HG03575 (cell line): Measurements from ENCODE around the gene PPP1CC.
"Not testable (repeated sequence)": the region's sequence is repeated elsewhere in the genome, so short reads cannot be mapped to it uniquely, and the experiment has no call there.

Source experiments
- ATAC-seq: cut with Tn5 transposase; IDR thresholded peaks from one replicate; pipeline ENCODE4 v1.9.1; 2021; ENCODE audit not compliant: unreplicated experiment, insufficient number of reproducible peaks, low FRiP score; ENCODE audit errors: extremely low read depth

PPP1CC gene

GRCh38 chr12:110742718-110743570 lies at the start of gene PPP1CC:
Gene PPP1CC (minus strand): TSS chr12:110742891. CDS start chr12:110742707, 184 bp downstream.
- ATAC-seq, result no peak

DNA sequence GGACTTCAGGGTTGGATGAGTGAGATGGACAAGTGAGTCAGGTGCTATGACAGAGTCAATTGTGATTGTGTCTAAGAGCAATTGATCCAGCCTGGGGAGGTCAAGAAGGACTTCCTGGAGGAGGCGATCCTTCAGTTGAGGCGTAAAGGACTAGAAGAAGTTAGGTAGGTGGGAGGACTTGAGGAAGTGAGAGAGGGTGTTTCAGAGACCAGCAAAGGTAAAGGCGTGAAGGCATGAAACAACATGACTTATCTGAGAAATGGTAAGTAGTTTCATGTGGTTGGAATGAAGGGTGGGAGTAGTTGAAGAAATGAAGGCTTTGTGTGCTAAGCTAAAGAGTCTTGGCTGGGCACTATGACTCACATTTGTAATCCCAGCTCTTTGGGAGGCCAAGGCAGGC lies 48.9 kb upstream of the PPP1CC start:
- ATAC-seq, result no peak

DNA sequence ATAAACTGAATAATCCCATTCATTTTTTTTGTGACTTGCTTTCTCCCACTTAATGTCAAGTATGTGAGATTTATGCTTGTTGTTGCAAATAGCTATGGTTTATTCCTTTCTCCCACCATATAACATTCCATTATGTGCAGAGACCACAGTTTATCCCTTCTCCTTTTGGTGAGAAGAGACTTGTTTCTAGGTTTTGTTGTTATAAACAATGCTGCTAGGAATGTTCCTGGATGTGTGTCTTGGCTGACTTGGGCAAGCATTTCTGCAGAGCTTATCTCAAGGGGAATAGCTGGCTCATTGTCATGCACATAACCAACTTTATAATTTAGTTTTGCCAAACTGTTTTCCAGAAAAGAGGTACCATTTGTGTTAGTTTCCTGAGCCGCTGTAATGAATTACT lies 47.6 kb upstream of the PPP1CC start:
- no peak for ATAC-seq

GRCh38 chr12:110786012-110786411 lies 43.3 kb upstream of the PPP1CC start:
- ATAC-seq, result no peak

DNA sequence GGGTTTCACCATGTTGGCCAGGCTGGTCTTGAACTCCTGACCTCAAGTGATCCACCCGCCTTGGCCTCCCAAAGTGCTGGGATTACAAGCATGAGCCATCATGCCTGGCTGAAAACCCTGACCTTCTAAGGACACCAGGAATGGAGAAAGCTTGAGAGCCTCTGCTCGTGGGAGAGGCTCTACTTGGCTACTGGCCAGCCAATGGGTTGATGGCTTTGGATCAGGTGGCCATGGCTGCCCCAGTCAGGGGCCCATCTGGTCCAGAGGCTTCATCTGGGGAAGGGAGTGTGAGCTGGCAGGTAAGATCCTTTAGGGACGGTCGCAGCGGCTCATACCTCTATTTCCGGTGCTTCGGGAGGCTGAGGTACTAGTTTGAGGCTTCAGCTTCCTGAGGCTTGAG lies 42.5 kb upstream of the PPP1CC start:
- ATAC-seq, result no peak

- ATAC-seq, result no peak
These were observed 40.2 kb upstream of the PPP1CC start for GRCh38 chr12:110782922-110783321.

- no peak for ATAC-seq
These were observed 39.4 kb upstream of the PPP1CC start for GRCh38 chr12:110782094-110782493.

GRCh38 chr12:110780448-110780847 lies 37.8 kb upstream of the PPP1CC start:
- no peak for ATAC-seq

DNA sequence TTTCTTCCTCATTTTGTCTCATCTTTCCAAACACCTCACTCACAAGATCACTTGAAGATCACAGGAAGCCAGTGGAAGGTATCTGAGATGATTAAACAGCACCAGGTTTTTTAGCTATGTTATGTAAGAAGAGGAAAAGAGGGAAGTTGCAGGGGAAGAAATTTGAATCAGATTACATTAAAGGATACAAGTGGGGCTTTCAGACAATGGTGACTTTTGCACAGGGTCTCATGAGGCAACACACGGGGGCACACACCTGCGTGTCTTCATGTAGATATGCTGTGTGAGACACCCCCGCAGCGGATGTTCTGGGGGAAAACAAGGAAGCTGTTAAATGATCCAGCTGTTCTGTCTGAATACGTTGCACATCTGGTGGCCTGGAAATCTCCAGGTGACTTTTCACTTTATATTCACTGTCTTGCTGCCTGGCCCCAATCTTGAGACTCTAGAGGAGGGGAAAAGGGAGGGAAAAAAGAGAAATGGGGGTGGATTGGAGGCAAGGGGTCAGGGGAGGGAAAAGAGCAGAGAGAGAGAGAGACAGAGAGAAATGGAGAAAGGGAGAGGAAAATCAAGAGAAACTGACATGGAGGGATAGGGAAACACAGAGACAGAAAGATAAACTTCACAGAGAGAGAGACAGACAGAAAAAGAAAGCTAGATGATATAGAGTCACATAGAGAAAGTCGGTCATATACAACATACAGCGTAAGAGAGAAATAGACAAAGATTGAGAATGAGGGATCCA lies 36.3 kb upstream of the PPP1CC start:
- ATAC-seq, result no peak

DNA sequence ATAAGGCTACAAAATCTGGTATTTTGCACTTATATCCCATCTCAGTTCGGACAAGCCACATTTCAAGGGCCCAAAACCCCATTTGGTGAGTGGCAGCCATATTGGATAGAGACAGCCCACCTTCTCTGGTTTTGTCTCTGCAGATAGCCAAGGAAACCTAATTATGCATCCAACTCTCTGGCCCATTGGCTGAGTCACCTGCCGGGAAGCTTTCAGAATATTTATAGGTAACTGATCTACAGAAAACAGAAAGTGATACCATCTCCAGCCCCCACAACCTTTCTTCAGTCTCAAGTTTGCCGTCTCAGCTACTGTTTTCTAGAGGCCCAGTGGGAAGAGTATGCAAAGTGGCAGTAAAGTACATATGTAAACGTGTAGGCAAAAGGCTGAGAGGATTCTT lies 33.7 kb upstream of the PPP1CC start:
- peak; percentile 77 for ATAC-seq

DNA sequence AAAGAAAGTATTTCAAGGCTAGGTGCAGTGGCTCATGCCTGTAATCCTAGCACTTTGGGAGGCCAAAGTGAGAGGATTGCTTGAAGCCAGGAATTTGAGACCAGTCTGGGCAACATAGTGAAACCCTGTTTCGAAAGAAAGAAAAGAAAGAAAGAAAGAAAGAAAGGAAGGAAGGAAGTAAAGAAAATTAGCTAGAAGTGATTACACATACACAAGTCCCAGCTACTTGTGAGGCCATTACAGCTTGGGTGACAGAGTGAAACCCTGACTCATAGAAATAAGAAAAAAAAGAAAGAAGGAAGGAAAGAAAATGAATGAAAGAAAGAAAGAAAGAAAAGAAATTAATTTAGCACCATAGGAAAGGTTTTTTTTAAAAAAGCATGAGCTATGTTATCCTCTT lies 33.3 kb upstream of the PPP1CC start:
- no peak for ATAC-seq

GRCh38 chr12:110774824-110775223 lies 32.1 kb upstream of the PPP1CC start:
- no peak for ATAC-seq

DNA sequence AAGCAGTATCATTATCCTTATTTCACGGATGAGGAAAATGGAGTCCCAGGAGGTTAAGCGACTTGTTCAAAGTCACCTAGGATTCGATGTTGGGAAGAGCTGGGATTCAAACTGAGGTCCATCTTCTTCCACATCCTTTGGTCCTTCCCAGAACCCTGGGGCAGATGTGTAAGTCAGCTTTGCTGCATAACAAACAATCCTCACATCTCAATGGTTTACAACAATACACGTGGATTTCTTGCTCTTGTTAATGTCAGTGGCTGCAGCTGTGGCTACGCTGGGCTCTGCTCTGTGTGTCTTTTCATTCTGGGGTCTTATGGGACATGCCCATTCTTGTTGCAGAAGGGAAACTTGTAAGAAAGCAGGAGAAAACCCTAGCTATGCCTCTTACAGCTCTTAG lies 26.3 kb upstream of the PPP1CC start:
- ATAC-seq, result no peak

DNA sequence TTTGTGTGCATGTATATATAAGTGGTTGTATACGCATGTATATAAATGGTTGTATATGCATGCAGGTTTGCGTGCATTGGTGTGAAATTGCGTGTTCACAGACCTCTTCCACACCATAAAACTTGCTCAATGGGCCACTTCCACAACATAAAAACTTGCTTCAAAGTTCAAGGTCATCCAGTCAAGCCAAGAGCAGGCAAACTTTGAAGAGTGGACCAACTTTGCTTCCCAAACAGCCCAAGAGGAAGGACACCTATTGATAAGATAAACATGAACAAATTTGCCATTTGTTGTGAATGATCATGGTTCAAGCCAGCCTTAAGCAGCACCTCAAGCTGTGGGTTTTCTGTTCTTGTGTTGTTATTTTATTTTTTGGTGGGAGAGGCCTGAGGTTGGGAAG lies 25.2 kb upstream of the PPP1CC start:
- no peak for ATAC-seq

- no peak for ATAC-seq
These were observed 23.8 kb upstream of the PPP1CC start for GRCh38 chr12:110766311-110767154.

- ATAC-seq, result not testable (repeated sequence)
These were observed 22.9 kb upstream of the PPP1CC start for GRCh38 chr12:110765572-110765971.

DNA sequence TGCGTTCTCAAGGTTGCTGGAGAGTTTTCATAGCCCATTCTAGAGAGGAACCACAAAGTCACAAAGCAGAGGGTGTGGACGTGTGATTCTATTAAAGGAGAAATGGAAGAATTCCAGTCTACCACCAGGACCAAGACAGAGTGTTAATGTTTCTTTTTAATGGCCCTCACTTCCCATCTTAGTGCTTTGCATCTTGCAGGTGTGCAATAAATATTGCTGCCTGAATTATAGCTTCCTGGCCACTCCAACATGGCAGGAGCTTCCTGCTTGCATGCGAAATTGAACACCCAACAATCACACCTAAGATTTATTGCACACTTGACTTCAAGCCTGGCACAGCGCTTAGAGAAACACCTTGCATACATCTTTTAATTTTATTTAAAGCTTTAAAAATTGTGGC lies 22.4 kb upstream of the PPP1CC start:
- no peak for ATAC-seq

DNA sequence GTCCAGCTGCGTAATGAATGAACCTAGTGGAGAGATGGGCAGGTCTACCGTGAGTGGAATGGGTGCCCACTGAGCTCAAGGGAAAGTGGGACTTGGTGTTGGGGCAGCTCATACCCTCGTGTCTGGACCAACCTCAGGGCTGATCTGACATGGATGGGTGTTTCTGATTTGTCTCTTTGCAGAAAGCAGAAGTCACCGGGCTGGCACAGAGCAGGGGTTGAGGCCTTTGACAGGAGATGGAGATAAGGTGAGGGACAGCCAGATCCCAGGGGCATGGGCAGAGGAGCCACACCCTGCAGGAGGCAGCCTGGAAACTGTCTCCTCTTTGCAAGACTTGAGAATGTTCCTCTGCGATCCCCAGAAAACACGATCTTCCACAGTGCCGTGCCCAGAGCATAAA lies 20.9 kb upstream of the PPP1CC start:
- no peak for ATAC-seq

DNA sequence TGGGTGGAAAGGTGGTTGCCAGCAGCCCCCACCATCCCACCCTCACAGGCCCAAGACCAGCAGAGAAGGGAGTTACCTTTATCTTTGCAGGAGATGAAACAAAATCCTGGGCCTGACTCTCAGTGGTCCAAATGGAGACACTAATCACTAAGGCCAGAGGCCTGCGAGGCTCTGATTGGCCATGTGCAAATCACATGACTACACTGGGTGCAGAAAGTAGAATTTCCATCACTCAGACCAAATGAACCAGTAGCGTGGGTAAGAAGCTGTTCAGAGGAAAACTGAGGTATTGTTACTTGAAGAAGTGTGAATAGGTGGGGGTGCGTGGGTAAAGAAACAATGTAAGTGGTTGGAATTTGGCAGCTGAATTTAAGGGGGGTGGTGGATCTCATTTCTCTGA lies 20.2 kb upstream of the PPP1CC start:
- ATAC-seq, result no peak
